Ishikawa (cell line): ENCODE measurements around the gene MMP19.

Source experiments
- CEBPB ChIP-seq: IDR thresholded peaks from 2 replicates; pipeline ENCODE4 v1.6.1; 2012
- CREB1 ChIP-seq: IDR thresholded peaks from 2 replicates; pipeline ENCODE4 v1.6.1; 2012; ENCODE audit warnings: low read depth
- EP300 ChIP-seq: IDR thresholded peaks from 2 replicates; pipeline ENCODE4 v1.6.1; 2012; ENCODE audit warnings: borderline replicate concordance
- NFIC ChIP-seq: IDR thresholded peaks from 2 replicates; pipeline ENCODE4 v1.6.1; 2012
- REST ChIP-seq: IDR thresholded peaks from 2 replicates; pipeline ENCODE4 v1.6.1; 2012; ENCODE audit warnings: low read depth, mild to moderate bottlenecking
- TCF12 ChIP-seq: IDR thresholded peaks from 2 replicates; pipeline ENCODE4 v1.6.1; 2012; ENCODE audit warnings: low read depth
- USF1 ChIP-seq: IDR thresholded peaks from 2 replicates; pipeline ENCODE4 v1.6.1; 2012

GRCh38 chr12:55809274-55809673 lies 33.5 kb downstream of the MMP19 start:
- TF ChIP-seq USF1 (no peak), REST (no peak), TCF12 (no peak), EP300 (no peak), NFIC (no peak), CEBPB (no peak), CREB1 (no peak)
